Immature natural killer cell (primary cell): ENCODE results near the gene ZNF648. TPM values are rescaled to one million over a fixed set of nuclear protein-coding genes. Genes with fewer than 3 reads are reported as not detected.
"Not testable (repeated sequence)": the region's sequence is repeated elsewhere in the genome, so short reads cannot be mapped to it uniquely, and the experiment has no call there.

Experiments
- DNase-seq, 3 donors: peaks; one replicate each; pipeline ENCODE4 v3.0.0; 2022; ENCODE audit warnings: mixed read lengths in 1 of 3
- H3K27ac Mint-ChIP-seq, 6 donors: one replicate each; pipeline ENCODE4 v1.8.0; 2020; ENCODE audit warnings: mixed read lengths in 6 of 6, mild to moderate bottlenecking in 5 of 6, inconsistent platforms in 4 of 6, moderate library complexity in 3 of 6
- H3K27me3 Mint-ChIP-seq, 3 donors: one replicate each; pipeline ENCODE4 v1.8.0; 2020 to 2021; ENCODE audit warnings: low read depth in 3 of 3, mild to moderate bottlenecking in 3 of 3, mixed read lengths in 3 of 3, moderate library complexity in 3 of 3, inconsistent platforms in 1 of 3
- H3K36me3 Mint-ChIP-seq, 3 donors: one replicate each; pipeline ENCODE4 v1.8.0; 2020; ENCODE audit warnings: mixed read lengths in 3 of 3, inconsistent platforms in 2 of 3, mild to moderate bottlenecking in 2 of 3
- H3K4me1 Mint-ChIP-seq, 2 donors: one replicate each; pipeline ENCODE4 v1.8.0; 2020; ENCODE audit warnings: inconsistent platforms in 2 of 2, mild to moderate bottlenecking in 2 of 2, mixed read lengths in 2 of 2, moderate library complexity in 1 of 2
- H3K4me3 Mint-ChIP-seq, 5 donors: one replicate each; pipeline ENCODE4 v1.8.0; 2020; ENCODE audit warnings: mild to moderate bottlenecking in 5 of 5, mixed read lengths in 5 of 5, inconsistent platforms in 3 of 5, moderate library complexity in 3 of 5
- H3K9me3 Mint-ChIP-seq, 6 donors: one replicate each; pipeline ENCODE4 v1.8.0; 2020; ENCODE audit warnings: mild to moderate bottlenecking in 6 of 6, mixed read lengths in 6 of 6, inconsistent platforms in 4 of 6, moderate library complexity in 3 of 6
- polyA plus RNA-seq, 3 donors: library from polyadenylated mRNA; unstranded; fragments of 300-500 nt; fragmentation: Illumina TruSeq; gene quantifications; one replicate each; pipeline ENCODE4 v1.2.3, GENCODE V29; 2021

Gene ZNF648
- polyA plus RNA-seq, 3 donors from 2014 or later: not detected

- H3K4me1 Mint-ChIP-seq: peaks cover 14 to 26% of the 10 kb centered on the region in 2 donors
- H3K27ac Mint-ChIP-seq: no peak overlapping the region
- no peak for DNase-seq
- no peak overlapping the region for H3K4me3 Mint-ChIP-seq
- peaks cover 0 to 3% (median 2%) of the 10 kb centered on the region in 3 donors for H3K36me3 Mint-ChIP-seq
- peaks cover 0 to 13% (median 3%) of the 10 kb centered on the region in 6 donors for H3K9me3 Mint-ChIP-seq
- H3K27me3 Mint-ChIP-seq: peaks cover 2 to 4% (median 2%) of the 10 kb centered on the region in 3 donors
These were observed 29.3 kb downstream of the ZNF648 start for GRCh38 chr1:182032251-182032650.

GRCh38 chr1:182029379-182030331 lies 31.9 kb downstream of the ZNF648 start:
- H3K9me3 Mint-ChIP-seq: peaks cover 0 to 2% (median 0%) of the 10 kb centered on the region in 6 donors

GRCh38 chr1:182029002-182029378 lies 32.5 kb downstream of the ZNF648 start:
- peaks cover 0 to 2% (median 0%) of the 10 kb centered on the region in 6 donors for H3K9me3 Mint-ChIP-seq
- H3K36me3 Mint-ChIP-seq: peaks cover 0 to 3% (median 0%) of the 10 kb centered on the region in 3 donors
- peaks cover 14 to 26% of the 10 kb centered on the region in 2 donors for H3K4me1 Mint-ChIP-seq
- DNase-seq: no peak
- H3K4me3 Mint-ChIP-seq: peak overlapping the region; percentile 92 to 100 (median 95)
- H3K27me3 Mint-ChIP-seq: peaks cover 2 to 4% (median 2%) of the 10 kb centered on the region in 3 donors
- peak overlapping the region; percentile 89 to 99 (median 96) for H3K27ac Mint-ChIP-seq

More at GRCh38 chr1:182029379-182030331, 31.9 kb downstream of the ZNF648 start:
- Mint-ChIP-seq H3K27ac (peak overlapping the region; percentile 89 to 99 (median 96)), H3K4me1 (peaks cover 14 to 26% of the 10 kb centered on the region in 2 donors), H3K4me3 (peak overlapping the region; percentile 92 to 100 (median 95)), H3K36me3 (peaks cover 0 to 3% (median 0%) of the 10 kb centered on the region in 3 donors), H3K27me3 (peaks cover 2 to 4% (median 2%) of the 10 kb centered on the region in 3 donors)
- DNase-seq: peak; percentile 94 to 97 (median 95)

- Mint-ChIP-seq H3K27me3 (peaks cover 3% of the 10 kb centered on the region in 3 donors), H3K4me1 (no peaks in the 10 kb centered on the region), H3K36me3 (no peaks in the 10 kb centered on the region), H3K27ac (no peak overlapping the region), H3K4me3 (no peak overlapping the region), H3K9me3 (peaks cover 0 to 13% (median 2%) of the 10 kb centered on the region in 6 donors)
- no peak for DNase-seq
These were observed 46.2 kb downstream of the ZNF648 start for GRCh38 chr1:182015360-182015759.

- not testable (repeated sequence) for H3K36me3 Mint-ChIP-seq, H3K4me1 Mint-ChIP-seq, H3K4me3 Mint-ChIP-seq, H3K27ac Mint-ChIP-seq, DNase-seq
- H3K27me3 Mint-ChIP-seq: peaks cover 0 to 14% (median 9%) of the 10 kb centered on the region in 3 donors
- peaks cover 3 to 13% (median 4%) of the 10 kb centered on the region in 6 donors for H3K9me3 Mint-ChIP-seq
These were observed 50.6 kb downstream of the ZNF648 start for GRCh38 chr1:182010800-182011370.

GRCh38 chr1:182005398-182005797 lies 56.1 kb downstream of the ZNF648 start:
- H3K27me3 Mint-ChIP-seq: peaks cover 0 to 21% (median 8%) of the 10 kb centered on the region in 3 donors
- DNase-seq, H3K4me3 Mint-ChIP-seq, H3K27ac Mint-ChIP-seq, H3K36me3 Mint-ChIP-seq, H3K4me1 Mint-ChIP-seq: not testable (repeated sequence)
- H3K9me3 Mint-ChIP-seq: peaks cover 0 to 15% (median 5%) of the 10 kb centered on the region in 6 donors

GRCh38 chr1:182004601-182005000 lies 56.9 kb downstream of the ZNF648 start:
- DNase-seq: no peak
- no peak overlapping the region for H3K27ac Mint-ChIP-seq
- peaks cover 0 to 4% (median 0%) of the 10 kb centered on the region in 3 donors for H3K36me3 Mint-ChIP-seq
- peaks cover 0 to 21% (median 8%) of the 10 kb centered on the region in 3 donors for H3K27me3 Mint-ChIP-seq
- peaks cover 0 to 15% (median 5%) of the 10 kb centered on the region in 6 donors for H3K9me3 Mint-ChIP-seq
- H3K4me3 Mint-ChIP-seq: no peak overlapping the region
- no peaks in the 10 kb centered on the region for H3K4me1 Mint-ChIP-seq
